Raji (cell line): Measurements from ENCODE around the gene ESR1.

Experiments used
- POLR2A ChIP-seq: IDR thresholded peaks from 2 replicates; pipeline ENCODE4 v1.6.1; 2011; ENCODE audit warnings: low read depth, low read length, control low read depth; ENCODE audit not compliant: insufficient read depth

The ESR1 gene

GRCh38 chr6:151858294-151858693 lies 50.8 kb downstream of the ESR1 start:
- TF ChIP-seq POLR2A, result no peak

GRCh38 chr6:151862461-151862860 lies 55.0 kb downstream of the ESR1 start:
- TF ChIP-seq POLR2A, result no peak

GRCh38 chr6:151869345-151869744 lies 61.9 kb downstream of the ESR1 start:
- TF ChIP-seq POLR2A, result no peak

- TF ChIP-seq POLR2A, result no peak
Observed at GRCh38 chr6:151869787-151870186, 62.3 kb downstream of the ESR1 start.

- no peak for TF ChIP-seq POLR2A
Observed at GRCh38 chr6:151870375-151870774, 62.9 kb downstream of the ESR1 start.

- no peak for TF ChIP-seq POLR2A
Observed at GRCh38 chr6:151875524-151875923, 68.0 kb downstream of the ESR1 start.

- no peak for TF ChIP-seq POLR2A
Observed at GRCh38 chr6:151876122-151876521, 68.6 kb downstream of the ESR1 start.

- TF ChIP-seq POLR2A, result no peak
Observed at GRCh38 chr6:151877458-151877857, 70.0 kb downstream of the ESR1 start.

- no peak for TF ChIP-seq POLR2A
Observed at GRCh38 chr6:151881231-151881630, 73.7 kb downstream of the ESR1 start.

GRCh38 chr6:151882206-151882605 lies 74.7 kb downstream of the ESR1 start:
- no peak for TF ChIP-seq POLR2A

- TF ChIP-seq POLR2A, result no peak
Observed at GRCh38 chr6:151885234-151885633, 77.8 kb downstream of the ESR1 start.

- TF ChIP-seq POLR2A, result no peak
Observed at GRCh38 chr6:151891524-151891923, 84.0 kb downstream of the ESR1 start.

- no peak for TF ChIP-seq POLR2A
Observed at GRCh38 chr6:151900256-151900655, 92.8 kb downstream of the ESR1 start.

GRCh38 chr6:151901009-151901411 lies 93.5 kb downstream of the ESR1 start:
- no peak for TF ChIP-seq POLR2A

- TF ChIP-seq POLR2A, result no peak
Observed at GRCh38 chr6:151904631-151905030, 97.1 kb downstream of the ESR1 start.

- TF ChIP-seq POLR2A, result no peak
Observed at GRCh38 chr6:151905072-151905471, 97.6 kb downstream of the ESR1 start.

GRCh38 chr6:151905854-151906253 lies 98.4 kb downstream of the ESR1 start:
- no peak for TF ChIP-seq POLR2A

- no peak for TF ChIP-seq POLR2A
Observed at GRCh38 chr6:151911401-151911800, 103.9 kb downstream of the ESR1 start.
